GM19468 (cell line): ENCODE results near the gene DHX9.

Source experiments
- ATAC-seq: cut with Tn5 transposase; IDR thresholded peaks from one replicate; pipeline ENCODE4 v1.9.1; 2021; ENCODE audit warnings: mild to moderate bottlenecking, moderate library complexity, moderate number of reproducible peaks; ENCODE audit not compliant: unreplicated experiment; ENCODE audit errors: extremely low read depth

The DHX9 gene

DNA sequence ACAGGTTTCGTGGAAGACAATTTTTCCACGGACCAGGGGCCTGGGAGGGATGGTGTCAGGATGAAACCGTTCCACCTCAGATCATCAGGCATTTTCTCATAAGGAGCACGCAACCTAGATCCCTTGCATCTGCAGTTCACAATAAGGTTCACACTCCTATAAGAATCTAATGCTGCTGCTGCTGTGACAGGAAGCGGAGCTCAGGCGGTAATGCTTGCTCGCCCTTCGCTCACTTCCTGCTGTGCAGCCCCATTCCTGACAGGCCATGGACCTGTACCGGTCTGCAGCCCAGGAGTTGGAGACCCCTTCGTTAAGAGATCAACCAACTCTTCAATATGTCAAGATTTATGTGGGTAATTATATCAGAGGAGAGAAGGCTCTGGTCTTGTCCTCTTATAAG, 3.3 kb upstream of the DHX9 start:
- ATAC-seq = no peak

GRCh38 chr1:182841368-182841988, 2.3 kb downstream of the DHX9 start:
- no peak for ATAC-seq

DNA sequence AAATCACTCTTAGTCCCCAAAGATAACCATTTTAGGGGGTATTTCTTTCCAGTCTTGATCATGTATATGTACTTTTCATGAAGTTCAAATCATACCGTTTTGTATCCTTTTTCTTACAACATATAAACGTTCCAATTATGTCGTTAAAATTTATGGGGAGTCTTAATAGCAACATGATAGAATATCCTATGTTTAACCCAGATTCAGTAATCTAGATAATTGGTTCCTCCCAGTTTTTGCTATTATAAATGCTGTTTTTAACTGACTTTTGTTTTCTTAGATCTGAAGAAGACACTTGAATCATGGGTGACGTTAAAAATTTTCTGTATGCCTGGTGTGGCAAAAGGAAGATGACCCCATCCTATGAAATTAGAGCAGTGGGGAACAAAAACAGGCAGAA, 3.1 kb downstream of the DHX9 start:
- no peak for ATAC-seq

DNA sequence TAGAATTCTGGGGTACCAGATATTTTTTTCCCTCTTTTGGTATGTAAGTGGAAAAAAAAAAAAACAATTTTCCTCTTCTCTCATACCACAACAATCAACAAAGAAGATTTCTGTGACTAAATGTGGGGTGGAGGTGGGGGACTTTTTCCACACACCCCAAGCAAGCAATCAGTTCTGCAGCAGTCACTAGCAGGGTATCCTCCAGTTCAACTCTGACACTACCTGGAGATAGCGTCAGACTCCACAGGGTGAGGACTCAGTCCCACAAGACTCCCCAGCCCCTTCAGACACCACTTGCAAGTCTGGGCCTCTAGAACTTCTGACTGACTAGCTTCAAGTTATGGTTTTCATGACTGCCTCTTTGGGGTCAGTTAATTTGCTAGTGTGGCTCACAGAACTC, 6.2 kb downstream of the DHX9 start:
- no peak for ATAC-seq

DNA sequence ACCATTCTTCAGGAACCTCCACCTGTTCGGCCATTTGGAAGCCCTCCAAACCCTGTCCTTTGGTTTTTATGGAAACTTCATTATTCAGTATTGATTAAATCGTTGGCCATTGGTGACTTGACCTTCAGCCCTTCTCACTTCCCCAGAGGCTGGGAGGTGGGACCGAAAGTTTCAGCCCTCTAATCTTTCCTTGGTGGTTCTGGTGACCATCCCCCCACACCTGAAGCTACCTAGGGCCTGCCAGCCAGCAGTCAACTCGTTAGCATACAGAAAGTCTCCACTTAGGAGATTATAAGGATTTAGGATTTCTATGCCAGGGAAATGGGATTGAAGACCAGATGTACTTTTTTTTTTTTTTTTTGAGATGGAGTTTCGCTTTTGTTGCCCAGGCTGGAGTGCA, 6.7 kb downstream of the DHX9 start:
- no peak for ATAC-seq

DNA sequence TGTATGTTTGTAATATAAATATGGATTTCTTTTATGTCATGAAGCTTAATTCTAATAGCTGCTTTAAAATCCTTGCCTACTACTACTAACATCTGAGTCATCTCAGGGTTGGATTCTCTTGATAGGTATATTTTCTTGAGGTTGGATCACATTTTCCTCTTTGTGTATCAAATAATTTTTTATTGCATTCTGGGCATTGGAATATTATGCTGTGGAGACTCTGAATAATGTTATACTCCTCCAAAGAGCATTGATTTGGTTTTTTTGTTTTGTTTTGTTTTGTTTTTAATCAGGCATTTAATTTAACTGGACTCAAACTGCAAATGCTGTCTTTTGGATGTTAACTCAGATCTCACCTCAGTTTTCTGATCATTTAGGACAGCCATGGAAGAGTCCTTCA, 8.0 kb downstream of the DHX9 start:
- no peak for ATAC-seq

DNA sequence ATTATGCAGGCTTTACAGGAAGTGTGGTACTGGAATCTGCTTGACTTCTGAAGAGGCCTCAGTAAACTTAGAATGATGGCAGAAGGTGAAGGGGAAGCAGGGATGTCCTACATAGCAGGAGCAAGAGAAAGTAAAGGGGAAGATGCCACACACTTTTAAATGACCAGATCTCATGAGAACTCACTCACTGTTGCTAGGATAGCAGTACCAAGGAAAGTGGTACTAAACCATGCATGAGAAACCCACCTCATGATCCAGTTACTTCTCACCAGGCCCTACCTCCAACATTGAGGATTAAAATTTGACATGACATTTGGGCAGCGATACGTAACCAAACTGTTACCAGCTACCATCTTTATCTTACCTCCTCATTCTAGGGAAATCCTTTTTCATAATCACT, 9.6 kb downstream of the DHX9 start:
- ATAC-seq = no peak

DNA sequence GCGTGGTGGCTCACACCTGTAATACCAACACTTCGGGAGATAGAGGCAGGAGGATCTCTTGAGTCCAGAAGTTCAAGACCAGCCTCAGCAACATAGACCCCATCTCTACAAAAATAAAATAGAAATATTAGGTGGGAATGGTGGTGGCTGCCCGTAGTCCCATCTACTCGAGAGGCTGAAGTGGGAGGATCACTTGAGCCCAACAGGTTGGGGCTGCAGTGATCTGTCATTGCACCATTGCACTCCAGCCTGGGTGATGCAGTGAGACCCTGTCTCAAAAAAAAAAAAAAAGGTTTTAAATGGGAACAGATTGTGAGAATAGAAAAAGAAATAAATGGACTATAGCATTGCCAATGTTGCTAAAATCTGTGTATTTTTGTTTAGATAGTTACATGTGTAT, 11.2 kb downstream of the DHX9 start:
- no peak for ATAC-seq

- ATAC-seq = no peak
These were observed 12.7 kb downstream of the DHX9 start for GRCh38 chr1:182851825-182852224.

GRCh38 chr1:182855911-182856310, 16.8 kb downstream of the DHX9 start:
- ATAC-seq = no peak

DNA sequence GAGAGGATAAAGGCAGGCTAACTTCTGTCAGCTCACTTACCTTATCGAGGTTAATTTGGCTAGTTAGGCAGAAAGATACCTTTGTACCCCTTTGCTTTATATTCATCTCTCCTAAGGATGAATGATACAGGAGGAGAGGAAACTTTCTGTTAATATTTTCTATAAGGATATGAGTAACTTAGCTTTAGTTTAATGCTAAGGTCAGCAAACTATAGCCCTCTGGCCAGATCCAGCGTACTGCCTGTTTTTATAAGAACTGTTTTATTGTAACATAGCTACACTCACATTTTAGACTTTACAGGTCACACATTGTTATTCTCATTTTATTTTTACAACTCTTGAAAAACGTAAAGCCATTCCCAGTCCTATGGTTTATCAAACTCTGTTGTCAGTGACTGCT, 18.1 kb downstream of the DHX9 start:
- no peak for ATAC-seq

DNA sequence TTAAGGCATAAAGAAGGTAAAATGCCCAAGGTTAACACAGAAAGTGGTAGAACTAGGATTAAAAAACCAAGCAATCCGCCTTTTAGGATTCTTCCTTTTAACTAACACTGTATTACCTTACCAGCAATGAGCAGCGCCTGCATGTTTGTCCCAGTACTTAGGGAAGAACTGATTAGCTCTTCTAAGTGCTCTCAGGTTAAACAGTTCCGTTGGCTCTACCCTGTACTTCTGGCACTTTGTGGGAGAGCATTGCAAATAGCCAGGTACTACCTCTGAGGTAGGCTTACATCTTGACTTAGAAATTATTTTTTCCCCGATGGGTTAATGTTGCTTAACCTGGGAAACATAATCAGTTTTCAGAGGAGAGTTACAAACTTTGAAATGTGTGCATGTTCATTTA, 21.5 kb downstream of the DHX9 start:
- no peak for ATAC-seq

DNA sequence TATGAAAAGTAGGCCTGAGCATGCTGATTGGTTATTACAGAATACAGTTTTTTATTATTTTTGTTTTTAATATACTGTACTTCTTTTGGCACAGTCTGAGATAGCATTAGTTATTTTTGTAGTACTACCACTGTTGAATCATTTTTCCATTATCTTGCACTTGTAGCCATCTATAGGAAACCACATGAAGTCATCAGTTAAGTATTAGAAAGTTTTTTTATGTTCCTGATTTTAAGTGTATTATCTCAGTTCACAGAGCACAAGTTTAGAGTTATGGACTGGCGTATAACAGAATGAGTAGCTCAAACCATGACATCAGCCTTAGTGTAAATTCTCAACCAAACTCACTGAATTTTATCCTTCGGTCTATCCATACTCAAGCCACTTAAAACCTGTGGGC, 22.8 kb downstream of the DHX9 start:
- ATAC-seq = no peak

GRCh38 chr1:182862827-182863226, 23.7 kb downstream of the DHX9 start:
- ATAC-seq = no peak

GRCh38 chr1:182863940-182864339, 24.8 kb downstream of the DHX9 start:
- no peak for ATAC-seq

DNA sequence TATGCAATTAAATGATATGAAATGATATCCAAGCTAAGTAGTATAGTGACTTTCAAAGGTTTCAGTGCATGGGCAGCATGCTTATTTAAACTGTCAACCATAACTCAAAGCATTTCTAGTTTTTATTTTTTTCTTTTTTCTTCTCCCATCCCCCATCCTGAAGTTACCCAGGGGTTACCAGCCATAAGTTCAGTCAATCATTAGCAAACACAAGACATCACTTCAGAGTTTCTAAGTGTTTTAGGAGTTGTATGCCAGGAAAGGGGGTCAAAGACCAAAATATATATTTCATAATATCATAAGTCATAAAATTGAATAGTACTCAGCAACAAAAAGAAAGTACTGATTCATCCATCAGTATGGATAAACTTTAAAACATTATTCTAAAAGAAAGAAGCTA, 28.7 kb downstream of the DHX9 start:
- ATAC-seq = no peak

DNA sequence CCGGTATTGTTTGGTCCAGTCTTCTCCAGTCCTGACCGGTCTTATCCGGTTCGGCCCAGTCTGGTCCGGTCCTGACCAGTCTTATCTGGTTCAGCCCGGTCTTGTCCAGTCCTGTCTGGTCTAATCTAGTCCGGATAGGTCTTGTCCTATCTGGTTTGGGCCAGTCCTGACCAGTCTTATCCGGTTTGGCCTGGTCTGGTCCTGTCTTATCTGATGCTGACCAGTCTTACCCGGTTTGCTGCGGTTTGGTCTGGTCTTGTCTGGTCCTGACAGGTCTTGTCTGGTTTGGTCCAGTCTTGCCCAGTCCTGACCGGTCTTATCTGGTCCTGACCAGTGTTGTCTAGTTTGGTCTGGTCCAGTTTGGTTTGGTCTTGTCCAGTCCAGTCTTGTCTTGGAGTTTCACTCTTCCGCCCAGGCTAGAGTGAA, 30.1 kb downstream of the DHX9 start:
- no peak for ATAC-seq

DNA sequence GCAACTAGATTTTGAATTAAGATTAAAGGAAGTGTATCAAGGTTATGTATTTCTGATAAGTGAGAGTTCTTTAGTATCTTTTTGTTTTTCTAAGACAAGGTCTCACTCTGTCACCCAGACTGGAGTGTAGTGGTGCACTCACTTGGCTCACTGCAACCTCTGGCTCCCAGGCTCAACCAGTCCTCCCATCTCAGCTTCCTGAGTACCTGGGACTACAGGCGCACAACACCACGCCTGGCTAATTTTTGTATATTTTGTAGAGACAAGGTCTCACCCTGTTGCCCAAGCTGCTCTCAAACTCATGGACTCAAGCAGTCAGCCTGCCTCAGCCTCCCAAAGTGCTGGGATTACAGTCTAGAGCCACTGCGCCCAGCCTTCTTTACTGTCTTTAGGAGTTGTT, 33.7 kb downstream of the DHX9 start:
- ATAC-seq = no peak

GRCh38 chr1:182875889-182876288, 36.7 kb downstream of the DHX9 start:
- no peak for ATAC-seq

DNA sequence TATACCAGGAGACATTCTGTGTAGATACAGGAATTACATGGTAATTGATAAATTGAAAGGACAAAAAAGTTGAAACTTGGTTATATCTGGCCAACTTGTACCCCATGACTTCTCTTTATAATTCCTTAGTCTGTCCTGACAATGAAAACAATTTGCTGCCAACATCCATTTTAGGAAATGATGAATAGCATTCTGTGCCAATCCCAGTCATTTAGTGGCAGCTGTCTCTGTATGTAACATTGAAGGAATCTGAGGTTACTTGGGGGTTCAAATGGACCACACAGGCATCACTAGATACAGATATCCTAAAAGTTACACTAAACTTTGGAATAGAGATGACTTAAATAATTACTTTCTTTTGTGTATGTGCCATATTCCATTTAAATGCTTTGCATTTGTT, 38.2 kb downstream of the DHX9 start:
- ATAC-seq = no peak

DNA sequence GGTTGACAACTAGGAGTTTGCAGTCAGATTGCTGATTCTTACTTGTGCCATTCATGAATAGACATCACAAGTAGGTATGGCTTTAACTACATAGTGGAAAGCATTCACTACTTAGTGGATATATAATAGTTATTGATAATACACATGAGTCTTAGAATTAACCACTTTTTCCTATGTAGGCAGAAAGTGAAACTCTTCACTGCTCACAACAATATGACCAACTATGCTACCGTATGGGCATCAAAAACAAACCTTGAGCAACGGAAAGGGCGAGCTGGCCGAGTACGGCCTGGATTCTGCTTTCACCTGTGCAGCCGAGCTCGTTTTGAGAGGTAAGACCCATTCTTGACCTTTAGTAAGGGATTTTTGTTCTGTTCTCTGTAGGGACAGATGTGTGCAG, 38.7 kb downstream of the DHX9 start:
- ATAC-seq = no peak

DNA sequence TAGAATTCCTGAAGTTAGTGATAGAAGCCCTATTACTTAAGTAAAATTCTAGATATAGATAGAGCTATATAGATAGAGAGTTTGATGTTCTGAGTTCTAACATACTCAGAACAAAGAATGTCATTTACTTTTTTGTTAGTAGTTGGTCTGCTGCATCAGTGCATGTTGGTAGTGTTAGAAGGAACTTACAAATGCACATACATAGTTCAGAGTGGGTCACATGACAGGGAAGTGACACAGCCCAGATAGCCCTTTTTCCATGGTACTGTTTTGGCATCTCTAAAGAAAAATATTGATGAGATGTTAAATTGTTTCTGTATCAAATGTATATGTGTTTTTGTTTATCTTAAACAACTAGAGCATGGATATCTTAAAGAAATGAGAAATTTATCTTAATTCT, 45.7 kb downstream of the DHX9 start:
- no peak for ATAC-seq

DNA sequence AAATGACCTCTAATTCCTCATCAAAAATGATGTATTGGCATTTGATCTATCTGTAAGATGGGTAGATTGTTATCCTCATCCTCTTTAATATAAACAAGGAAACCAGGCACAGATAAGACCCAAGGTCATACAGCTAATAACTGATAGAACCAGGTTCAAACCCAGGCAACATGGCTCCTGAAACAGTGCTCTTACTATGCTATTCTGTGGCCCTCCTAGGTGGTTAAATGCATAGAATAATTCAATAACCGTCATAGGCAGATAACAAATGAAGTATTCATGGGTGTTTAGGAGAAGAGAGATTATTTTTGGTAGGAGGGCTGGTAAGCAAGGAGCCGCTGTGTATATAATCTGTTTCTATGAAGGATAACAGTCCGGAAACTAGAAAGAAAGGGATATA, 46.4 kb downstream of the DHX9 start:
- ATAC-seq = no peak
